GM19372 (cell line): ENCODE data around the gene TMEM100.
"Not testable (repeated sequence)": the region's sequence is repeated elsewhere in the genome, so short reads cannot be mapped to it uniquely, and the experiment has no call there.

ENCODE experiments used
- ATAC-seq: cut with Tn5 transposase; IDR thresholded peaks from one replicate; pipeline ENCODE4 v1.9.1; 2021; ENCODE audit warnings: mild to moderate bottlenecking, low read depth, moderate library complexity; ENCODE audit not compliant: unreplicated experiment

TMEM100 gene

DNA sequence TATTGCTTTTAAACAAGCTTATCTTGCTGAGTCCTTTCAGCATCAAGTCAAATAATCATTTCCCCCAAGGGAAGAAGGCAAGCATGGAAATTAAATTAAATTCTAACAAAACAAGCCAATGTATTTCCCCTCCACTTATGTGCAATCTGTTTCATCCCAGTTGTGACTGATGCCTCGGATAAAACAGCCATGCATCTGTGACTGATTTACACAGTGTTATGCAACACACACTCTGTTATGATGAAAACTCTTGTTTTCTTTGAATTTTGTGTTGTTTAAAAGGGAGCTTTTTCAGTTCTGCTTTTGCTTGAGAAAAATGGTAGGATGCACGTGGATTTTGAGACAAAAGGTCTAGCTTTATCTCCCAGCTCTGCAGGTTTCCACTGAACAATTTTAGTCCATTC is 32.6 kb downstream of the TMEM100 start:
- no peak for ATAC-seq

DNA sequence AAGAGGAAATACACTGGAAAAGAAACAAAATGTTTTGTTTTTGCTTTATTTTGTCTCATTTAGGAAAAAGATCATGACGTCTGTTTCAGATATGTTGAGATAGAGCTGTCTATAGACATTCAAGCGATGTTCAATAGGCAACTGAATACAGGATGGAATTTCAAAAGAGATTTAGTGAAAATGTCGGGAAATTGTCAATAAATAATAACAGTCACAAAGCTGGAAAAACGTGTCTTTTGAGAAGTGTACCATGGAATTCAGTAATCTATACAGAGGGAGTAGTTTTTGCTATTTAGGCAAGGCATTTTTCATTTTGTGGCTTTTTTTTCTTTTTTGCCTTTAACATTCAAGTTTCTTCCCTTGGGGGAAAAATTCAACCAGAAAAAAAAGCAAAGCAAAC is 33.0 kb downstream of the TMEM100 start:
- no peak for ATAC-seq

DNA sequence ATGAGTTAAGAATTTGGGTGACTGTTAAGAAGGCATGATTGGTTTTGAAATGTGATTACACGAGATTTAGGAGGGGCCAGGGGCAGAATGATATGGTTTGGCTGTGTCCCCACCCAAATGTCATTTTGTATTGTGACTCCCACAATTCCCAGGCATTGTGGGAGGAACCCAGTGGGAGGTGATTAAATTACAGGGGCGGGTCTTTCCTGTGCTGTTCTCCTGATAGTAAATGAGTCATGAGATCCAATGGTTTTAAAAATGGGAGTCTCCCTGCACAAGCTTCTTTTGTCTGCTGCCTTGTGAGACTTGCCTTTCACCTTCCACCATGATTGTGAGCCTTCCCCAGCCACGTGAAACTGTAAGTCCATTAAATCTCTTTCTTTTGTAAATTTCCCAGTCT is 34.6 kb downstream of the TMEM100 start:
- ATAC-seq, result no peak

DNA sequence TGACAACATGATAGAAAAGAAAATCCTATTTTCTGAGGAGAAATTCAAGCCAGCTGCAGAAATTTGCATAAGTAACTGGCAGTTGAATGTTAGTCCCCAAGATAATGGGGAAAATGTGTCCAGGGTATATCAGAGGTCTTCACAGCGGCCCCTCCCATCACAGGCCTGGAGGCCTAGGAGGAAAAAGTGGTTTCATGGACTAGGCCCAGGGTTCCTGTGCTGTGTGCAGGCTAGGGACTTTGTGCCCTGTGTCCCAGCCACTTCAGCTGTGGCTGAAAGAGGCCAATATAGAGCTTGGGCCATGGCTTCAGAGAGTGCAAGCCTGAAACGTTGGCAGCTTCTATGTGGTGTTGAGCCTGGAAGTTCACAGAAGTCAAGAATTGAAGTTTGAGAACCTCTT is 35.6 kb downstream of the TMEM100 start:
- no peak for ATAC-seq

DNA sequence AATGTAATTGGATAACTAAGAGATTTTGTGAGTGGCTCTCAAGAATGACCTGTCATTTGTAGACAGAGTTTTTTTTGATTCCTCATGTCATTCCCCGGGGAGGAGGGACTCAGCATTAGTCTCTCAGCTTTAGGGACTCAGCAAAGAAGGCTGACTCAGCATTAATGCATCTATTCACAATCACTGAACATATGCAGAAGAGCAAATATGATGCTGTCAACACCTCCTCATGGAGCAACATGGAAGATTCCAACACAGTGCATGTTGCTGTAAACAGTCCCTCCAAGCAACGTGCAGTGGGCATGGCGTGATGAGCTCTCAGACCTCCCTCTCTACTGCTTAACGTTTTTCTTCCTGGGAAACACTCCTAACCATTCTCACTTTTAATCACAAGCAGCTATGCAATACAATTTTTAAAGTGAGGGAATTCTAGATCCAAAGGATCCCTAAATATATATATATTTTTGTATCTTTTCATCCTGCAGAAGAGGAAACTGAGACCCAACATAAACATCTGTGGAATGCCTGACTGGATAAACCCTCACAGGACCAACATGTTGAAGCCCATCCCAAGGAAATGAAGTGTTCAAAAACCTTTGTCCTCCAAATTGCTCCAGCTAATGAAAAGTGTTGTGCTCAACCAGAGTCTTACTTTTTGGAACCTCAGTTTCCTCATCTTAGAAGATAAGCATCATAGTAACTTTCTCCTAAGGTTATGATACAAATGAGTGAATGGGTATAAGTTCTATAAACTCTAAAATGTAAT is 38.9 kb downstream of the TMEM100 start:
- no peak for ATAC-seq

DNA sequence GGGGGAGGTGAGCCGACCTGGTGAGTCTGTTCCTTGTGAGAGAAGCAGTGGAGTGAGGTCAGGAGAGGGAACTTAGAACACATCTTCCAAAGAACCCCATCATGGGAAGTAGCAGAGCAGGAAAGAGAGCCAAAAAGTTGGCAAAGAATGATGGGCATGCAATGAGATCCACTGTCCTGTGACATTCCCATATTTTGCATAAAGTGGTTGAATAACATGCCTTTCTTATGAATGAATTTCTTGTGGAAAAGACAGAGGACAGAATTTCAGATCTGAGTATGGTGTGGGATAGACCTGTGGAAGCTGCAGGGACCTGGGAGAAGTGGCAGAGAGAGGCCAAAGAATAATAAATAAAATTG is 41.3 kb downstream of the TMEM100 start:
- no peak for ATAC-seq

DNA sequence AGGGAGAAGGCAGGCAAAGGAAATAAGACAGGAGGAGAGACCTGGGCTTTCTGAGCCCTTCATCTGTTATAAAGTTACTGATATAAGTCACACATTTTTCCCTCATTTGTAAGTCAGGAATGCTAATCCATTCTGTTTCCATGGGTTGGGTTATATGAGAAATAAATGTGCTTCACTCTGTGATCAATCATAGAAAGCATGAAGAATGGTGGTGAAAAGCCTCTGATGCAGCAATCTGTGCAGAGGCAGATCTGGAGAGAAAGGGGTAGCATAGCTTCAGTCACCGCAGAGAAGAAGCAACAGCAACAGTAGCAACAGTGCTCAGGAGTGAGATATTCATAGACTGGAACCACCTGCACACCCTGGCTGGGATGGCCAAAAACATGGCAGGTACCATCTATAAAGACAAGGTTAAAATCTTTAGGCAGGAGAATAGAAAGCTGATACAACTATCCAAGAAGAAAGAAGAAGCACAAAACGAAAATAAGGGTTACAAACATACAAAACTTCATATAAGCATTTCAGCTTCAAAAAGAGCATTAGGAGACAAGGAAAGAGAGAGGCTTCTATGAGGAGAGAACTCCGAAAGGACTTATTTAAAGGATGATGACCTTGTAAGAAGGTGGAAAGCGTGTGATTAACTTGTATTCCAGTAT is 41.9 kb downstream of the TMEM100 start:
- no peak for ATAC-seq

DNA sequence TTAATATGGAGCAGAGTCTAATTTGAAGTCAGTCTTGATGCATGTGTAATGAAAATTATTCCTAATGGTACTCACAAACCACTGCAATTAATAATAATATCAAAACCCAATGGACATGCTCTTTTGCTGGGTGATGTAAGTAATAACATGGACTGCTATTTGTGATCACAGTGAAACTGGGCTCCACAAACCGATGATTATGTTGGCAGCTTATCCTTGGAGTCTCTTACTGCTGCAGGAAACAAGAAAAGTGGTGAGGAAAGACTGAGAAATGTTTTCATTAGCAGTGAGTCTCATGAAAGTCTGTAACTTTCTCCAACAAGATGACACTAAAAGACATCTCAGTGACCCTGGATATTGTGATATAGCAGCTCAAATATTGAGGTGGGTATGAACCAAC is 45.2 kb downstream of the TMEM100 start:
- ATAC-seq, result no peak

DNA sequence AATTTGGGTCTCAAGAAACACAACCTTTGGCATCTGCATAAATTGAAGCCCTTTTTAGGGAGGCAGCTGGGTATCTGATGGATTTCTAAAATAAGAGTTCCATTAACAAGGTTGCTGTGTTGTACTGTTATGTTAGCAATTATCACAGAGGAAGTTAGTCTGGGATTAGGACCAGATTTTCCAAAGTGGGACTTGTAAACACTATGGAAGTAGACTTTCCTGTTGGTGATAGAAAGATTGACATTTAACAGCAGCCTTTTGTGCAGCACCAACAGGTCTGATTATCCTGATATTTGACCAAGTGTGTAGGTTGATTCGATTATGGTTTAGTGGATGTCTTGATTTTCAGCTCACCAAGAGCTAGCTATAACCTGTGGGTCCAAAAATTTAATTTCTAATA is 46.4 kb downstream of the TMEM100 start:
- no peak for ATAC-seq

DNA sequence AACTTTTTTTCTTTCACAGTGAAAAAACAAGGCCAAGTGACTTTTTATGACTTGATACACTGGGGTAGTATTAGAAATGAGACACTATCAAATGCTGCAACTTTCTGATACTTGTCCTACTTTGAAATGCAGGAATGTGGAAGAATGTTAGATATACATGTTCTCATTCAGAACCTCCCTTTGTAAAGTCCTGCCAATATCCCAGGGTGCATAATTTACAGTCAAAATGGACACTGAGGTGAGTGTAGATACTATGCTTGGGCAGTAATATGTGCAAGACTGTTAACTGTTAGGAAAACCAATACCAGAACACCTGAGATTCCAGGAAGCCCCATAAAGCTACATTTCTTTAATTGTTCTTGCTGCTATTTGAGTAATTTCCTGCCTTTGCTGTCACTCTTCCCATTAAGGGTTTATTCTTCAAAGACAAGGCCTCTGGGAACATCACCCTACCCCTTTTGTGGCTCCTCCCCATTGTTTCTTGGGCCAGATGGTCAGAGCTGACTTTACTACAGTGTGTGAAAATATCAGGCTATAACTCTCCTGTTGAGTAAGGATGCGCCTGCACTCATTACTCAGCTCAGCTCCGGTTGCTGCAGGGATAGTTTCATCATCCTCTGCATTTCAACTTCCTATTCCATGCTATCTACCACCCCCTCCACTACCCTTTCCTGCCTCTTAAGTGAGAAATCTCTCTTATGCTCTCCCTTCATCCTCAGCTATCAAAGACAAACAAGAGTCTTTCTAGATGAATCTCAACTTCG is 48.7 kb downstream of the TMEM100 start:
- no peak for ATAC-seq

DNA sequence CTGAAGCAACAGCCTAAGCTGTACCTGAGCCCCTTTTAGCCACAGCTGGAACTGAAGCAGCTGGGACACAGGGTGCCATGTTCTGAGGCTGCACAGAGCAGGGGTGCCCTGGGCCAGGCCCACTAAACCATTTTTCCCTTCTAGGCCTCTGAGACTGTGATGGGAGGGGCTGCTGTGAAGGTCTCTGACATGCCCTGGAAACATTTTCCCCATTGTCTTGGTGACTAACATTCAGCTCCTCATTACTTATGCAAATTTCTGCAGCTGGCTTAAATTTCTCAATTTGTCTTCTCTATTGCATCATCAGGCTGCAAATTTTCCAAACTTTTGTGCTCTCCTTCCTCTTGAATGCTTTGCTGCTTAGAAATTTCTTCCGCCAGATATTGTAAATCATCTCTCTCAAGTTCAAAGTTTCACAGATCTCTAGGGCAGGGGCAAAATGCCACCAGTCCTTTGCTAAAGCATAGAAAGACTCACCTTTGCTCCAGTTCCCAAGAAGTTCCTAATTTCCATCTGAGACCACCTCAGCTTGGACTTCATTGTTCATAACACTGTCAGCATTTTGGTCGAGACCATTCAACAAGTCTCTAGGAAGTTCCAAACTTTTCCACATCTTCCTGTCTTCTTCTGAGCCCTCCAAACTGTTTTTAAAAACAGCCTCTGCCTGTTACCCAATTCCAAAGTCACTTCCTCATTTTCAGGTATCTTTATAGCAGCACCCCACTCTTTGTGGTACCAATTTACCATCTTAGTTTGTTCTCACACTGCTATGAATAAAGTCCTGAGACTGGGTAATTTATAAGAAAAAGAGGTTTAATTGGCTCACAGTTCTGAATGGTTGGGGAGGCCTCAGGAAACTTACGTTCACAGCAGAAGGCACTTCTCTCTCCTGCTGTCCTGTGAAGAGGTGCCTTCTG is 49.8 kb downstream of the TMEM100 start:
- no peak for ATAC-seq

DNA sequence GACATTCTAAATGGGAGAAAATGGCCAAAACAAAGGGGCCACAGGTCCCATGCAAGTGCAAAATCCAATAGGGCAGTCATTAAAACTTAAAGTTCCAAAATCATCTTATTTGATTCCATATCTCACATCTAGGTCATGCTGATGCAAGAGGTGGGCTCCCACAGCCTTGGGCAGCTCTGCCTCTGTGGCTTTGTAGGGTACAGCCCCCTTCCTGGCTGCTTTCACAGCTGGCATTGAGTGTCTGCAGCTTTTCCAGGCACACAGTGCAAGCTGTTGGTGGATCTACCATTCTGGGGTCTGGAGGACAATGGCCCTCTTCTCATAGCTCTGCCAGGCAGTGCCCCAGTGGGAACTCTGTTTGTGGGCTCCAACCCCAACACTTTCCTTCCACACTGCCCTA is 50.7 kb downstream of the TMEM100 start:
- not testable (repeated sequence) for ATAC-seq
